NOMO-1 (cell line): ENCODE measurements around the gene PDE7B.

Experiments
- DNase-seq, 2 experiments: peaks; one replicate each; lab custom pipeline; 2025; ENCODE audit not compliant: unreplicated experiment in 2 of 2; lab: John Stamatoyannopoulos, UW

PDE7B gene

GRCh38 chr6:136173519-136174507, 322.3 kb downstream of the PDE7B start:
- DNase-seq, result no peak

GRCh38 chr6:136174510-136174909, 323.0 kb downstream of the PDE7B start:
- DNase-seq, result no peak

DNA sequence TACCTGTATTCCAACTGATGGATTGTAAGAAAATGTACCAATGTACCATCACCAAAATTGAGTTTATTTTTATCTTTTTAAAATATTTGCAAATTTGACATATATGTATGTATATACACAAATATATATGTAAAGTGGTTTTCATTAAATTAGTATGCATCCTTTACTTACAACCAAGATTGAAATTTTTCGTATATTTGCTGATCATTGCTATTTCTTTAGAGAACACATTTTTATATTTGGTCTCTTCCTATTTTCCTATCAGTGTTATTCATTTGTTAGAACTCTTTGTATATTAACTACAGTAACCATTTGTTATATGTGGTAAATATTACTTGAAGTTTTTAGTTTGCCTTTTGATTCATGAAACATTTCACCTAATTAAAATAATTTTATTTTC, 324.4 kb downstream of the PDE7B start:
- no peak for DNase-seq

DNA sequence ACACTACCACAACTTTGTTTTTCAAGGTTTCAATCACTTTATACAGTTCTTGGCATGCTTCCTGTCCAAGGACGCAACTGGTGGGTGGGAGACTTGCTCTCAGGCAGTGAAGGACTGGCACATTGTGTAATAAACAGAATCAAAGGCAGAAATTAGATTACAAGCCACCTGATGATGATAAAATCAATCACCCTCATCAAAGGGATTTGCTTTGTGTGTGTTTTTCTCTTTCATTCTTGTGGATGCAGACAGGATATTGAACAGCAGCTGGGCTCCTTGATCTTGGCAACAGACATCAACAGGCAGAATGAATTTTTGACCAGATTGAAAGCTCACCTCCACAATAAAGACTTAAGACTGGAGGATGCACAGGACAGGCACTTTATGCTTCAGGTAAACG, 327.2 kb downstream of the PDE7B start:
- DNase-seq, result no peak

DNA sequence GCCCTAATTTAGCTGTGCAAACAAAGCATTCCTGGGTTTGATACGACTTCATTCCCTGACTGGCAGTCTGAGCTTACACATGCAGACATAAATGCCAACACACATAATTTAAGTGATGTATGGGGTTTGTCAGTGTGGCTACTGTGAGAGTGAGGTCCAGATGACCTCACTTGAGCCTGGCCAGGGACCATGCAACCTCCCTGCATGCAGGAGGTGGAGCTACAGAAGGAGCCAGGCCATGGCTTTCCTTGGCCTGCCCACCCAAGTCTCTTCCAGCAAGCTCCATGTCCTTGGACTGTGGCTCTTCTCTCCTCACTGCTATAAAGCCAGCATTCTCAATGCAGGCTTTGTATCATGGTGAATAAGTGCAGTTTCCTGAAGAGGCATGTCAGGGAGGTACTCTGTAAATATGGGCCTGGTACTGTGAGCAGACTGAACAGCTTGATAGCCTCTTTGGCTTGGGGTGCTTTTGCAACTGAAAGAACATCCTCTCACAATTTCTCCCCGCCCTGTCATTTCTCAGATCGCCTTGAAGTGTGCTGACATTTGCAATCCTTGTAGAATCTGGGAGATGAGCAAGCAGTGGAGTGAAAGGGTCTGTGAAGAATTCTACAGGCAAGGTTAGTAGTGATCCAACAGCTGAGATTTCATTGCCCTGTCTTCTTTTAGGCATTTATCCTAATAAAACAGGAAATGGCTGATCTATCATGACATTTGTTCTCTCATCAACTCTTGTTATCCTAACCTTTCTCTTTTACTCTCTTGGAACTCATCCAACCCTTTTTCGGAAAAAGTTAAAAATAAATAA, 329.4 kb downstream of the PDE7B start:
- DNase-seq, result no peak

DNA sequence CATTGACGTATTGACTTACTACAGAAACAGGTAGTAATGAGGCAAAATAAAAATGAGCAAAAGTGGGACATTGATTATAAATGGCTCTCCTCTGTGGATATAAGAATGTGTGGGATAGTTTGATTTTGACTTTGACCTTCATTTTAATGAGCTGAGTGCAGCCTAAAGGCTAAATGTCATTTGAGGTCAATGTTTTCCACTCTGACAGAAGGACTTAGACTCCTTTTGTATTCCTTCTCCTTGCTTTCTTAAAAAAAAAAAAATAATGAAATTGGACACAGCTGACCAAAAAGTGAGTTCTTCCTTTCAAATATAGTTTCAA, 330.0 kb downstream of the PDE7B start:
- DNase-seq, result no peak

- DNase-seq, result no peak
These were observed 330.4 kb downstream of the PDE7B start for GRCh38 chr6:136181861-136182260.

- DNase-seq, result peak; percentile 9 to 51
These were observed 333.2 kb downstream of the PDE7B start for GRCh38 chr6:136184738-136185137.

DNA sequence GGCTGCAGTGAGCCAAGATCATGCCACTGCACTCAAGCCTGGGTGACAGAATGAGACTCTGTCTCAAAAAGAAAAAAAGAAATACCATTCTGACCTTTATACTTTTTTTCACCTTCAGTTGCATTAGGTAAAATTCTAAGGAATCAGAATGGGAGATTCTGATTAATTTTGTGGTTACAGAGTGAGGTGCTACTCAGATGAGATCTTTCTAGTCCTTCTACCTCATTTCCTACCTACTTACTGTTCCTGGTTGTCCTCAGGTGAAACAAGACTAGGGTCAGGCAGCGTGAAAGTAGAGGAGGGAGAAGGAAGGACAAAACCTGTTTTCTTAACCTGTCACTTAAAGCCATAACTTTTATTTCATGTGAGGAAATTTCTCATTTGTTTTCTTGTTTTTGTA, 334.9 kb downstream of the PDE7B start:
- no peak for DNase-seq

GRCh38 chr6:136188486-136188885, 337.0 kb downstream of the PDE7B start:
- no peak for DNase-seq

DNA sequence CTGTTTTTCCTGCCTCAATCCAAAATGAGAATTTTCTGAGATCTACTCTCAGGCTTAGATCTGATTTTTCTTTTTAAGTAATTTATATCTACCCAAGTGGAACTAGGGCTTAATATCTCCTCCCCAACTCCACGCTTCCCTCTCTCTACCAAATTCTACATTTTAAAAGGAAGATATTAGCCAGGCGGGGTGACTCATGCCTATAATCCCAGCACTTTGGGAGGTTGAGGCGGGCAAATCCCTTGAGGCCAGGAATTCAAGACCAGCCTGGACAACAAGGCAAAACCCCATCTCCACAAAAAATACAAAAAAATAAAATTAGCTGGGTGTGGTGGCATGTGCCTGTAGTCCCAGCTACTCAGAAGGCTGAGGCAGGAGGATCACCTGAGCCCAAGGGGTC, 337.6 kb downstream of the PDE7B start:
- no peak for DNase-seq

DNA sequence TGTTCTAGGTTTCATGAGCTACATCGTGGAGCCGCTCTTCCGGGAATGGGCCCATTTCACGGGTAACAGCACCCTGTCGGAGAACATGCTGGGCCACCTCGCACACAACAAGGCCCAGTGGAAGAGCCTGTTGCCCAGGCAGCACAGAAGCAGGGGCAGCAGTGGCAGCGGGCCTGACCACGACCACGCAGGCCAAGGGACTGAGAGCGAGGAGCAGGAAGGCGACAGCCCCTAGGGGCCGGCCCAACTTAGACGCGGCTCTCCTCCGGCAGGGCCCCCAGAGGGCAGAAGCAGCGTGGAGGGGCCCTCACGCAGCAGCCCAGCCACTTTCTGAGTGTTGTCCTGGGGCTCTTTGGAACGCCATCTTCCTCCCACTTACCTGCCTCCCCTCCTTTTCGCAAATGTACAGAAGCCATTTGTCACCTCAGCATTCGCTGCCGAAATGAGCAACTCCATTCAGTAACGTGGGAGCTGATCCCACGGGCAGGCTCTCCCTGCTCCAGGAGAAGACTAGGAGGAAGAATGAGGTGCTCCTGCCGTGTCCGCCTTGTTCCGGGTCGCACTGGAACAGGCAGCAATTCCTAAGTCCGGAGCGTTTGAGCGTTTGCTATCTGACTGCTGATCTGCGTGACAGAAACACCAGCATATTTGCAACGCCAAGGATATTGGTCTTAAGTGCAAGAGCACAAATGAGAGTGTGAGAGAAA, 340.3 kb downstream of the PDE7B start:
- no peak for DNase-seq

DNA sequence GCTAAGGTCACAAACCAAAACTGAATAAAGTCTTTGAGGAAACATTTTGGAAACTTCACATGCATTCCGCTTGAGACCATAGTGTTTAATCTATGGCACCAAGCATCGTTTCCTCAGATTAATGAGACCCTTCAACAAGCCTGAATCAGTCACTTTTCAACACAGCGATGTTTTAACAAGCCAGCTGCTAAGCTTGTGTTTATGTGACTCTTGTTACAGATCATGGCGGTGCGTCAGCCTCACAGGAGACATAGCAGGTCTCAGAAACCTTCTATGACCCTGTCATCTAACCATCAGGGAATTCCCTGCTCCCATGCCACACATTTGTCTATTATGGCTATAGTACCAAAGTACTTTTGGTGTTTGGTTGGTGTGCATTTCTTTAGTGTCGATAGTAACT, 341.4 kb downstream of the PDE7B start:
- DNase-seq, result no peak

GRCh38 chr6:136201732-136202131, 350.2 kb downstream of the PDE7B start:
- DNase-seq, result no peak

DNA sequence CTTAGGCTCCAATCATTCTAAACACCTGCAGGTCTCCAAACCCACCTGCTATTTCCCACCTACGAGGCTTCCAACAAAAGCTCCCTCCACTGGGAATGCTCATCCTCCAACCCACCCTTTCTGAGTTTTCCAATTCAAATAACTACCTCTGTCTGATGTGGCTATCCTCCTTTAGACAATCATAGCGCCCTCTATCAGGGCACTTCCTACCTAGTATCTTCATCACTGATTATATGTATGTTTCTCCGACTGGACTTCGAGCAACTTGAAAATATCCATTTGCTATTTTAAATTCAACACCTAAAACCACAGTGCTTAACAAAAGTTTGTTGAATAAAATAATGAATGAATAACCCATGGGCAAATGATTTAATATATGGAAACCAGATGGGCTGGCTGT, 357.3 kb downstream of the PDE7B start:
- DNase-seq, result no peak

- DNase-seq, result no peak
These were observed 358.0 kb downstream of the PDE7B start for GRCh38 chr6:136209496-136209895.

DNA sequence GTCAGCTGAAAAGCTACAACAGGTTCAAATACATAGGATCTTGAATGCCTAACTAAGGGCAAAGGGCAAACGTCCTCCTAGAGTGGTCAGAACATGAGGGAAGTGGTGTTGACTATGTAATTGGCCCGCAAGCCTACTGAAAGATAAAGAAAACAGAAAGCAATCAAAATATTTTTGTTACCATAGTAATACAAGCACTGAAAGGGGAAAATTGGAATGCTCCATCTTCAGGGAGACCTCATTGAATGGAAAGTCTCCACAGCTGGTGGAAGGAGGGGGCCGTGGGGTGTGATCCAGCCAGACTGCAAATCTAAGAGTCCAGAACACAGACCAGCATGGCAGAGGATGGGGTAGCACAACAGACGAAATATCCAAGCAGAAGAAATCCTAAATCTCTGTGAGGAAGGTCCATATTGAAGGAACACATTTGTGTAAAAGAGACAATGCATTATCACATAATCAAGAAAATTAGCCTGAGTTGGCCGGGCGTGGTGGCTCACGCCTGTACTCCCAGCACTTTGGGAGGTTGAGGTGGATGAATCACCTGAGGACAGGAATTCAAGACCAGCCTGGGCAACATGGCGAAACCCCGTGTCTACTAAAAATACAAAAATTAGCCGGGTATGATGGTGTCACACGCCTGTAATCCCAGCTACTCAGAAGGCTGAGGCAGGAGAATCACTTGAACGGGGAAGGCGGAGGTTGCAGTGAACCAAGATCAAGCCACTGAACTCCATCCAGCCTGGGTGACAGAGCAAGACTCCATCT, 359.1 kb downstream of the PDE7B start:
- no peak for DNase-seq

- DNase-seq, result no peak
These were observed 361.1 kb downstream of the PDE7B start for GRCh38 chr6:136212608-136213007.

- DNase-seq, result no peak
These were observed 361.6 kb downstream of the PDE7B start for GRCh38 chr6:136213012-136213539.

DNA sequence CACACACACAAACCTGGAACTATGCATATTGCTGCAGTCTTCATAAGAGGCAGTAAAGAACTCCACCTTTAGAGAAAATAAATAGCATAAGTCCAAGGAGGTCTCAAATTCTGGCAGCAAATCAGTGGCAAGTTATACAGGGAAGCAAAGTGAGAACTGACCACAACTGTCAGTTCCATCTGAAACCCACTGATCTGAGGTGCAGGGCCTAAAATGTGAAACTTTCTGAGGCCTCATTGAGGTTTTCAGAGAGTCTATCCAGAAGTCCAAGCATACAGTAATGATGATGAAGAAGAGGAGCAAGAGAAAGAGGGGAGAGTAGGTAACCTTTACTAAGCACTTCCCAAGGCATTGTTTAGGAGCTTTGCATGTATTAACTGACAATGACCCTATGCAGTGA, 362.4 kb downstream of the PDE7B start:
- no peak for DNase-seq
